CD4-positive, alpha-beta T cell treated with Interleukin-6 for 4 hours (primary cell): Measurements from ENCODE around the gene HYAL3.

ENCODE experiments used
- DNase-seq: peaks from one replicate; pipeline ENCODE4 v3.0.0-alpha.2; 2020; ENCODE audit warnings: mixed read lengths

The HYAL3 gene, protein sequence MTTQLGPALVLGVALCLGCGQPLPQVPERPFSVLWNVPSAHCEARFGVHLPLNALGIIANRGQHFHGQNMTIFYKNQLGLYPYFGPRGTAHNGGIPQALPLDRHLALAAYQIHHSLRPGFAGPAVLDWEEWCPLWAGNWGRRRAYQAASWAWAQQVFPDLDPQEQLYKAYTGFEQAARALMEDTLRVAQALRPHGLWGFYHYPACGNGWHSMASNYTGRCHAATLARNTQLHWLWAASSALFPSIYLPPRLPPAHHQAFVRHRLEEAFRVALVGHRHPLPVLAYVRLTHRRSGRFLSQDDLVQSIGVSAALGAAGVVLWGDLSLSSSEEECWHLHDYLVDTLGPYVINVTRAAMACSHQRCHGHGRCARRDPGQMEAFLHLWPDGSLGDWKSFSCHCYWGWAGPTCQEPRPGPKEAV

DNA sequence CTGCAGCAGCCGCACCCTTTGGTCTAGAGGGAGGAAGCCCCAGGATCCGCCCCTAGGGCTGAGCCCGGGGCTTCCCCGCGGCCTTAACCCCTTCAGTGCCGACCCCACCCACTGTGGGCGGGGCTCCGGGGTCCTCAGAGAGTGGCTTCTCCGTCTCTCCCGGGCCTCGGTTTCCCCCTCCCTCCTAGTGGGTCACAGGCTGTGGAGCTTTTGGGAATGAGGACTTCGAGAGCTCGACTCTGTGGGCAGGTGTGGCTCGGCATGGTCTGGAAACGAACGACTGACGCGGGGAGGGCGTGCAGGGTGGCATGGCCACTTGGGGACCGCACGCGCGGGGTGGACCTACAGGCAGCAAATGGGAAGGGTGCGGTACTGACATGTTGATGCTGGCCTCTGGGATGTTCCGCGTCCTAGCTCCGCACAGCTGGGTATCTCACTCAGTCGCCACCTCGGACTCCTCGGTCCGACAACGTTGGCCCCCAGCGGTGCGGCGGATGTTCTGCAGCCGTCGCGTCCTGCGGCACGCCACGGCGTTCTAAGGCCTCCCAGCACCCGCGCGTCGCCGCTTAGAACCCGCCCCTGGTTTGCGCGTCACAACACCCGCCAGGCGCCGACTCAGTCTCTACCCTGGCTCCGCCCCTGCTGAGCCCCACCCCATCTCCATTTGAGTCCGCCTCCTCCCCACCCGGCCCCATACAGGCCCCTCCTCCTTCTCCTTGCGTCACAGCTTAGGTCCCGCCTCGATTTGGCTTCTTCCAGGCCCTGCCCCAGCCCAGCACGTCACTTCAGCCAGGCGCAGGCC lies at the start of gene HYAL3, which contains the start of gene NAA80:
Gene HYAL3 (minus strand): TSS at position 570 of the 802 bp plus-strand sequence. CDS start 3,803 bp downstream, outside the sequence.
Gene NAA80 (minus strand): TSS at position 570 of the 802 bp plus-strand sequence. CDS start 1,942 bp downstream, outside the sequence.
- DNase-seq: peak; percentile 100

DNA sequence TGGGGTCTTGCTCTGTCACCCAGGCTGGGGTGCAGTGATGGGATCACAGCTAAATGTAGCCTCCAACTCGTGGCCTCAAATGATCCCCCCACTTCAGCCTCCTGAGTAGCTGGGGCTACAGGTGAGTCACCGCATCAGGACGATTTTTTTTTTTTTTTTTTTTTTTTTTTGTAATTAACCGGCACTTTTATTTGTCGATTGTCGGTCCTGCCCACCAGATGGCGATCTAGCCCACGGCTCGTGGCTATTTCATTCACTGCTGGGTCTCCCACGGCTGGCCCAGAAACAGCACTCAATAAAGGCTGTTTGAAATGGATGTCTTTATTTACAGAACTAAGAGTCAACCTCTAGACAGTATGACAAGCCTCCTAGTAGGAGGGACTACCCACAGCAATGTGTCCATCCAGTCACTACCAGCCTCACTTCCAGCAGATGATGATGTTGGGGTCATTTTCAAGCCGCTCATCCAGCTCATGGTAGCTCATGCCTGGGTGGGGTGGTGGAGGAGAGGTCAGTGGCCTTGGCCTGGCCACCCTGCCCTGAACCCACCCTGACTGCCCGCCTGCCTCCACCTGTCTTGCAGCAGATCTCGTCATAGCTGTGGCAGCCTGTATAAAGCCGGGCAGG lies 48.1 kb upstream of the HYAL3 start:
- peak; percentile 82 for DNase-seq

DNA sequence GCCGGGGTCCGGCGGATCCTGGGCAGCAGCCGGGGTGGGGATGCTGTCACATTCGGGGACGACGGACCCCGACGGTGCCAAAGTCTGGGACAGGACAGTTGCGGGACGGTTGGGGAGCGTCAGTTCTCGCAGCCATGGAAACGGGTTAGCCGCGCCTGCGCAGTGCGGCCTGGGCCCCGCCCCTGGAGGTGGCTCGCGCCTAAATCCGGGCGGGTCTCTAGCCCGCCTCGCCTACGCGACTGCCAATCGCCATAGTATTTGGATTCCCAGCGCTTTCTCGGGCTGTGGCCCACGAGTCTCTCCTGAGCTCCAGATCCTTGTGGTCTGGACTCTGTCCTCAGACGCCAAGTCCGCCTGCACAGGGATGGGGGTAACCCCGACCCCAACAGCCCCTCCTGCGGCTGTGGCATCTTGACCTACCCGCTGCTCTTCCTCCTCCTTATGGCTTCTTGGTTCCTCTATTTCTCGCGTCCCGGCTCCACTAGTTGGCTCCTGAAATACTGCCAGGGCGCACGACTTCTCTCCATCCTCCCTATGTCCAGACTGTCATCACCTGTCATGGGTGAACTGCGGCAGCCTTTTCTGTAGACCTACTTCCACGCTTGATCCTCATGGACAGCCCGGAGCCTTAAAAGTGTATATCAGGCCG lies 46.5 kb upstream of the HYAL3 start, which contains the start of gene ZMYND10:
Gene ZMYND10 (minus strand): TSS at position 147 of the 649 bp plus-strand sequence. CDS start 153 bp downstream, outside the sequence.
- peak; percentile 84 for DNase-seq

GRCh38 chr3:50345008-50345407 lies 45.8 kb upstream of the HYAL3 start:
- no peak for DNase-seq

DNA sequence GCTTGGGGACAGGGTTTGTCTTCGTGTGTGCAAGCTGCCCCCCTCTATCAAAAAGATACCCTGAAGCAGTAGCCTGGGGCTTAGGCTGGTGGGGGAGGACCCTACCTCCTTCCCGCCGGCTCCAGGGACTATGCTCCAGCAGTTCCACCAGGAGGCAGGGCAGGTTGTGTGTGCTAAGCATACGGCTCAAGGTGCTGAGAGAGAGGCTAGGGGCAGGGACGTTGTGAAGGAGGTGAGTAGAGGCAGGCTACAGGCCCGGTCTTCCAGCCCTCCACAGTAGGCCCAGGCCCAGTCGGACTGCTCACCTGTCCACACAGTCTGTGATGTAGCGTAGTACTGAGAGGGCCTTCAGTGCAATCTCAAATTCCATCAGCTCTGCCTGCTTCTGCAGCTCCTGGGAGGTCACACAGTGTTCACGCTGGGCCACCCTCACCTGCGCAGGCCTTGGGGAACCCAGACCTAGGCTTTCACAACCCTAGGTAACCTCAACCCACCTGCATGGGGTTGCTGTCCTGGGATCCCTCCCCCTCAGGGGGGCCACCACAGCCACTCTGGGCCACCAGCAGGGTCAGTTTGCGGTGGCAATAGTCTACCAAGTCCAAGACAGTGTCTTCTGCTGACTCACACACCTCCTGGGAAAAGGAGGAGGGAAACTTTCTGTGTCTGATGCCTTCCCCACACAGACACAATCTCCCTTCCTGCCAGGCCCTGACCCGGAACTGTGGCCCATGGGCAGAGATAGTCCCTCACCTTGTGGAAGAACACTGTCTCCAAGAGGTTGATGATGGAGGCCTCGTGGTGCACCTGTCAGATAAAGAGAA lies 43.8 kb upstream of the HYAL3 start:
- no peak for DNase-seq

- DNase-seq: no peak
Measured at GRCh38 chr3:50341996-50342650, 42.9 kb upstream of the HYAL3 start.

- DNase-seq: no peak
Measured at GRCh38 chr3:50341537-50341936, 42.3 kb upstream of the HYAL3 start.

DNA sequence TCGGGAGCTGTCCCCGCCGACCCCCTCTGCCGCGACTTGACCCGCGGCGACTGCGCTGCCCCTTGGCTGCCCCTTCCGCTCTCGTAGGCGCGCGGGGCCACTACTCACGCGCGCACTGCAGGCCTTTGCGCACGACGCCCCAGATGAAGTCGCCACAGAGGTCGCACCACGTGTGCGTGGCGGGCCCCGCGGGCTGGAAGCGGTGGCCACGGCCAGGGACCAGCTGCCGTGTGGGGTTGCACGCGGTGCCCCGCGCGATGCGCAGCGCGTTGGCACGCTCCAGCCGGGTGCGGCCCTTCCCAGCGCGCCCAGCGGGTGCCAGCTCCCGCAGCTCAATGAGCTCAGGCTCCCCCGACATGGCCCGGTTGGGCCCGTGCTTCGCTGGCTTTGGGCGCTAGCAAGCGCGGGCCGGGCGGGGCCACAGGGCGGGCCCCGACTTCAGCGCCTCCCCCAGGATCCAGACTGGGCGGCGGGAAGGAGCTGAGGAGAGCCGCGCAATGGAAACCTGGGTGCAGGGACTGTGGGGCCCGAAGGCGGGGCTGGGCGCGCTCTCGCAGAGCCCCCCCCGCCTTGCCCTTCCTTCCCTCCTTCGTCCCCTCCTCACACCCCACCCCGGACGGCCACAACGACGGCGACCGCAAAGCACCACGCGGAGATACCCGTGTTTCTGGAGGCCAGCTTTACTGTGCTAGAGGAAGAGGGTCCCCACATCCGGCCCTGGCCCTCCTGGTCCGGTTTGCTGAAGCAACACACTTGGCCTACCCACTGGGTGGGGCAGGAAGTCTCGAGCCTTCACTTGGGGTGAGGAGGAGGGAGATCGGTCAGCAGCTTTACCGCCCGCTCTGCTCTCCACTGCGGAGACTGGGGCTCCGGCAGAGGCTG lies 41.5 kb upstream of the HYAL3 start, which contains the start of gene RASSF1:
Gene RASSF1 (minus strand): TSS at position 389 of the 882 bp plus-strand sequence. CDS start 31 bp downstream, at position 358.
- DNase-seq: peak; percentile 63

GRCh38 chr3:50340147-50340447 lies 40.9 kb upstream of the HYAL3 start:
- no peak for DNase-seq

- no peak for DNase-seq
Measured at GRCh38 chr3:50339485-50340146, 40.4 kb upstream of the HYAL3 start.

DNA sequence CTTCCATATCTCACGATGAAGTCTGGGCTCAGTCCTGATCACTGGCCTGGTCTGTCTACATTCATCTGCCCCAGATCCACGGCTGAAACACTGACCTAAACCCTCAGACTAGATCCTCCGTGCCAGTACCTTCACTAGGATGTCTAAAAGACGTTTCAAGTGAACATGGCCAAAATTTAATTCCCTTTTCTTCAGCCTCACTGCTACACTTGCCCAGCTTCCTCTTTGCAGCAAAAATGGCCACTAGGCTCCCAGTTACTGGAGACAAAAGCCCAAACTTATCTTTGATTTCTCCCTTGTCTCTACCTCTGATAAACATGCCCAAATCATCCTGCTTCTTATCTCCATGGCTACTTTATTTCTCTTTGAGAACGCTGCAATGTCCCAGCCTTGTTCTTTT lies 39.8 kb upstream of the HYAL3 start:
- DNase-seq: no peak

DNA sequence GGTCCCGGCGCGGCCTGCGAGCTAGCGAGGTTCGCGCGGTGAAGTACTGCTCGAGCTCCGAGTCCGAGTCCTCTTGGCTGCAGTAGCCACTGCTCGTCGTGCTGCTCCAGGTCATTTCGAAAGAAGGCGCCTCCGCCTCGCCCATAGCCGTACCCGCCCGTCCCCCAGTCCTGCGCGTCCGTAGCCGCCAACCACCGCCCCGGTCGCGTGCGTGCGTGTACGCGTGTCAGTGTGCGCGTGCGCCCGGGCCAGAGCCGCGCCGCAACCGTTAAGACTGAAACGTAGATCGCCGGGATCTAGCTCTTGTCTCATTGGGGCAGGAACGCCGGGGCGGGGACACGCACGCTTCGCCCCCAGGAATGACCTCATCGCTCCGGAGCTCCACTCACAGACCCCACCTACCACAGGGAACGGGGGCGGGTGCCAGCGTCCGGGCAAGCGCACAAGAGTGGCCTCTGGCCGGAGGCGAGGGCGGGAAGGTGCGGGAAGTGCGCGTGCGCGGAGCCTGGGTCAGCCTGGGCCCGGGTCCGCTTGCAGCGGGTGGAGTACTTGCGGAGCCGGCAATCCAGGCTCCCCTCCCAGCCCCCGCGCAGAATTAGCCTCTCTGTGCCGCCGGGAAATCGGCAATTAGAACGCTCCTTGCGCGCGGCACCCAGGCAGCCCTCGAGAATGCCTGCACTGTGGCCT lies 38.1 kb upstream of the HYAL3 start:
- peak; percentile 98 for DNase-seq

GRCh38 chr3:50336452-50337174 lies 37.4 kb upstream of the HYAL3 start:
- no peak for DNase-seq

DNA sequence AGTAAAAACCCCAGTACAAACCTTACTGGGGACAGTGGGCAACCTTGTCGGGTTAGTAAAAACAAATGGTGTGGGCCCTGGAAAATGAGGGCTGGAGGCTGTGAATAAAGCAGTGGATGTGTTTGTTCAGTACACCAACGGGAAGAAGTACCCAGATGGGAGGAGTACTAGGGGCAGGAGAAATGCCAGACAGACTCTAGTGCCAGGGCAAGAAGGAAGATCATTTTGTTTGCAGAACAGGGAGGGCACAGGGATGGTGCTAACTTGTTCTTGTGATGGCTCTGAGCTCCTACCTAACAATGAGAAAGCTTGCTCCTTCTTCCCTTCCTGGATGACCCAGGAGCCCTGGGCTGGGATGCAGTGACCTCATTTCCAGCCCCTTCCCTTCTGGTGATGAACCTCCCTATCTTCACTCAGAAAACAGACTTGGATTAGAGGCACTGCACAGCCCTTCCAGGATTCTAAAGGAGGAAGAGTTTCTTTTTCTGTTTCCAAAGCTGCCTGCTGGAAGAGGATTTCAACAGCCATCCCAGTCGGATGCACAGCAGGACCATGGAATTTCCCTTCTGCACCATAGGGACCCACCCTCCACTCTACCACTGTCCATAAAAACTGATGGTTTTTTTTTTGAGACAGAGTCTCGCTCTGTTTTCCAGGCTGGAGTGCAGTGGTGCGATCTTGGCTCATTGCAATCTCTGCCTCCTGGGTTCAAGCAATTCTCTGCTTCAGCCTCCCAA lies 35.3 kb upstream of the HYAL3 start:
- no peak for DNase-seq

DNA sequence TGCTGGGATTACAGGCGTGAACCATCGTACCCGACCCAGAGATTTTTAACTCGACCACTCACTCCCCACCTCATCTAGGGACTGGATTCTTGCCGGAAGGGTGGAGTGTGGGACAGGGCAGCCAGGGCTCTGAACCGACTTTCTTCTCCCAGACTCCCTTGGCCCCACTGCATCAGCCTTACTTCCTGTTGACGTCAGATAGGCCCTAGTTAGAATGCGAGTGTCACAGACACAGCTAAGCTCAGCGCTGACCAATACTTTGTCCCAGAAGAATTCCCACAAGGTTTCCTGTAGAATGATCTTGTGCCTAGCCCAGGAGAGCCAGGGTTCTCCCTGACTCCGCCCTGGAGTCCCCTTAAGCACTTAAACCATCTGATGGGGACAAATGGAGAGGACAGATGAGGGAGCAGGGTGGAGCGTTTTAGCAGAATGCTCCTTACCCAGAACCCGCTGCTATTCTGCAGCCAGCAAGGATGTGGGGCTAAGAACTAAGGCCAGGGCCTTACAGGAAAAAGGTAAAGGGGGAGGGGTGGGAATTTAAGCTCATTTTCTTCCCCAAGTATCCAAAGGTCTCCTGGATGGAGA lies 34.6 kb upstream of the HYAL3 start:
- no peak for DNase-seq

DNA sequence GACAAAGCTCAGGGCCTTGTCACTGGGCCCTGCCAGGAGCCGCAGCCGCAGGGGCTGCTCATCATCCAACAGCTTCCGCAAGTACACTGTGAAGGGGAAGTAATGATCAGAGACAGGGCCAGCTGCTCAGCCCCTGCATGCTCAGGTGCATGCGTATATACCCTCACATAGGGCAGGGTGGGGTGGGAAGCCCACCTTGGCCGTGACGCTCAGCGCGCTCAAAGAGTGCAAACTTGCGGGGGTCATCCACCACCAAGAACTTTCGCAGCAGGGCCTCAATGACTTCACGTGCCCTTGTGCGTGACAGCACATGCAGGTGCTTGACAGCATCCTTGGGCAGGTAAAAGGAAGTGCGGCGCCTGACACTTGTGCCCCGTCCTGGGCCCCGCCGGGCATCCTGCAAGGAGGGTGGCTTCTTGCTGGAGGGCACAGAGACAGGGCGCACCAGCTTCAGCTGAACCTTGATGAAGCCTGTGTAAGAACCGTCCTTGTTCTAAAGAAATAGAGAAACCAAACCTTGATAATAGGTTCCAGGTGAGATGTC lies 32.2 kb upstream of the HYAL3 start:
- DNase-seq: no peak

- DNase-seq: no peak
Measured at GRCh38 chr3:50330330-50330729, 31.1 kb upstream of the HYAL3 start.
